Prostate gland (tissue), 2 donors: Measurements from ENCODE around the gene TMEM94. TPM values are rescaled to one million over a fixed set of nuclear protein-coding genes. Genes with fewer than 3 reads are reported as not detected.

Source experiments
- DNase-seq: peaks from one replicate; pipeline ENCODE4 v3.0.0-alpha.2; 2019; ENCODE audit warnings: low spot score
- H3K27ac ChIP-seq, 2 donors: fragments of 200-600 bp; sonication (generic); 2 replicates each; pipeline ENCODE4 v1.5.1; 2017 to 2019
- H3K27me3 ChIP-seq: fragments of 200-600 bp; sonication (generic); replicated peaks from 2 replicates; pipeline ENCODE4 v1.5.1; 2019; ENCODE audit not compliant: insufficient read depth
- H3K36me3 ChIP-seq, 2 donors: fragments of 200-600 bp; sonication (generic); 1 replicate in 1 of 2; 2 replicates in 1 of 2; pipeline versions ENCODE4 v1.5.1 to v1.8.1; 2017 to 2019
- H3K4me1 ChIP-seq: fragments of 200-600 bp; sonication (generic); replicated peaks from 2 replicates; pipeline ENCODE4 v1.5.1; 2019
- H3K4me3 ChIP-seq, 2 donors: fragments of 200-600 bp; sonication (generic); 2 replicates each; pipeline ENCODE4 v1.5.1; 2017 to 2019
- H3K9me3 ChIP-seq: fragments of 200-600 bp; sonication (generic); 2 replicates; pipeline ENCODE4 v1.5.1; 2017
- CTCF ChIP-seq, 4 experiments: fragments of 200-600 bp in 2 of 4; fragments of 450-650 bp in 2 of 4; sonication (generic) in 2 of 4; IDR thresholded peaks; 1 replicate in 3 of 4; 2 replicates in 1 of 4; pipeline ENCODE4 v1.5.1; 2016 to 2019; ENCODE audit warnings: antibody characterized with exemption in 4 of 4, mild to moderate bottlenecking in 2 of 4, moderate library complexity in 2 of 4
- POLR2A ChIP-seq: fragments of 450-650 bp; IDR thresholded peaks from one replicate; pipeline ENCODE4 v1.6.1; 2016; ENCODE audit warnings: antibody characterized with exemption, mild to moderate bottlenecking
- POLR2AphosphoS5 ChIP-seq: sonication (generic); formaldehyde crosslinking; IDR thresholded peaks from one replicate; pipeline ENCODE4 v1.6.1; 2017; ENCODE audit warnings: antibody characterized with exemption
- WGBS: methylation state at CpG from one replicate; pipeline ENCODE4 v1.1.5; 2018; 5-methylcytosine and 5-hydroxymethylcytosine counted together
- intact Hi-C: fragments of 100-400 bp; cut with DNase I; formaldehyde crosslinking; loops from one replicate; pipeline ENCODE4 v1.14.2; 2022
- total RNA-seq, 2 donors: library from RNA; depleted of rRNA; stranded (reverse); fragments of >200 nt; gene quantifications; one replicate each; pipeline ENCODE4 v1.1.0, GENCODE V29; 2016

The TMEM94 gene
- total RNA-seq, 2 donors from 2014 or later, result 63.5 to 128 TPM

GRCh38 chr17:75472119-75472518 lies 15.7 kb downstream of the TMEM94 start:
- Histone ChIP-seq H3K36me3 (no peaks in the 10 kb centered on the region), H3K27me3 (no peaks in the 10 kb centered on the region), H3K27ac (no peak overlapping the region), H3K4me1 (no peaks in the 10 kb centered on the region), H3K9me3 (no peaks in the 10 kb centered on the region), H3K4me3 (no peak overlapping the region)
- intact Hi-C loops, result no loop called here
- TF ChIP-seq POLR2AphosphoS5, result no peak
- no peak for TF ChIP-seq POLR2A
- TF ChIP-seq CTCF (IDR thresholded peaks at IDR 0.05), result no peak
- no peak for DNase-seq
- 29% methylated on average over 4 of the region's 4 CpGs for WGBS

- Histone ChIP-seq H3K27me3 (no peaks in the 10 kb centered on the region), H3K9me3 (no peaks in the 10 kb centered on the region), H3K4me3 (no peak overlapping the region), H3K27ac (no peak overlapping the region), H3K4me1 (no peaks in the 10 kb centered on the region), H3K36me3 (no peaks in the 10 kb centered on the region)
- intact Hi-C loops, result no loop called here
- WGBS, result 100% methylated on average over 2 of the region's 2 CpGs
- TF ChIP-seq POLR2A, result no peak
- no peak for TF ChIP-seq POLR2AphosphoS5
- TF ChIP-seq CTCF (IDR thresholded peaks at IDR 0.05), result no peak
- no peak for DNase-seq
These were observed 16.8 kb downstream of the TMEM94 start for GRCh38 chr17:75473246-75473645.

- intact Hi-C loops, result no loop called here
- no peaks in the 10 kb centered on the region for H3K36me3 ChIP-seq
These were observed 18.3 kb downstream of the TMEM94 start for GRCh38 chr17:75474736-75475135.

GRCh38 chr17:75475144-75475835 lies 18.9 kb downstream of the TMEM94 start:
- no peak overlapping the region for H3K27ac ChIP-seq
- DNase-seq, result no peak
- 82% methylated on average over 12 of the region's 13 CpGs for WGBS
- TF ChIP-seq CTCF (IDR thresholded peaks at IDR 0.05) (no peak), POLR2A (no peak), POLR2AphosphoS5 (no peak)
- no peaks in the 10 kb centered on the region for H3K4me1 ChIP-seq
- H3K36me3 ChIP-seq, result no peaks in the 10 kb centered on the region
- H3K9me3 ChIP-seq, result no peaks in the 10 kb centered on the region
- intact Hi-C loops, result no loop called here
- H3K27me3 ChIP-seq, result no peaks in the 10 kb centered on the region
- no peak overlapping the region for H3K4me3 ChIP-seq

More at GRCh38 chr17:75474736-75475135, 18.3 kb downstream of the TMEM94 start:
- Histone ChIP-seq H3K4me1 (no peaks in the 10 kb centered on the region), H3K27me3 (no peaks in the 10 kb centered on the region), H3K27ac (no peak overlapping the region), H3K9me3 (no peaks in the 10 kb centered on the region), H3K4me3 (no peak overlapping the region)
- no peak for DNase-seq
- WGBS, result 85% methylated on average over 6 of the region's 6 CpGs
- TF ChIP-seq POLR2A, result no peak
- no peak for TF ChIP-seq CTCF (IDR thresholded peaks at IDR 0.05)
- TF ChIP-seq POLR2AphosphoS5, result no peak

- intact Hi-C loops, result no loop called here
- DNase-seq, result no peak
These were observed 19.4 kb downstream of the TMEM94 start for GRCh38 chr17:75475851-75476250.

More at GRCh38 chr17:75475851-75476250, 19.4 kb downstream of the TMEM94 start:
- H3K9me3 ChIP-seq, result no peaks in the 10 kb centered on the region
- TF ChIP-seq POLR2A (no peak), POLR2AphosphoS5 (no peak), CTCF (IDR thresholded peaks at IDR 0.05) (no peak)
- no peaks in the 10 kb centered on the region for H3K27me3 ChIP-seq
- H3K4me1 ChIP-seq, result no peaks in the 10 kb centered on the region
- H3K4me3 ChIP-seq, result no peak overlapping the region
- peak overlapping the region in 1 of 2 donors; percentile 24 for H3K27ac ChIP-seq
- WGBS, result 51% methylated on average over 3 of the region's 3 CpGs
- H3K36me3 ChIP-seq, result no peaks in the 10 kb centered on the region
